ENCODE results near the gene PLA2G7. TPM values are rescaled to one million over a fixed set of nuclear protein-coding genes. Genes with fewer than 3 reads are reported as not detected.

Gene PLA2G7
- total RNA-seq = 1 to 10 TPM; 2.6 to 9.5 (median 5.9) TPM

DNA sequence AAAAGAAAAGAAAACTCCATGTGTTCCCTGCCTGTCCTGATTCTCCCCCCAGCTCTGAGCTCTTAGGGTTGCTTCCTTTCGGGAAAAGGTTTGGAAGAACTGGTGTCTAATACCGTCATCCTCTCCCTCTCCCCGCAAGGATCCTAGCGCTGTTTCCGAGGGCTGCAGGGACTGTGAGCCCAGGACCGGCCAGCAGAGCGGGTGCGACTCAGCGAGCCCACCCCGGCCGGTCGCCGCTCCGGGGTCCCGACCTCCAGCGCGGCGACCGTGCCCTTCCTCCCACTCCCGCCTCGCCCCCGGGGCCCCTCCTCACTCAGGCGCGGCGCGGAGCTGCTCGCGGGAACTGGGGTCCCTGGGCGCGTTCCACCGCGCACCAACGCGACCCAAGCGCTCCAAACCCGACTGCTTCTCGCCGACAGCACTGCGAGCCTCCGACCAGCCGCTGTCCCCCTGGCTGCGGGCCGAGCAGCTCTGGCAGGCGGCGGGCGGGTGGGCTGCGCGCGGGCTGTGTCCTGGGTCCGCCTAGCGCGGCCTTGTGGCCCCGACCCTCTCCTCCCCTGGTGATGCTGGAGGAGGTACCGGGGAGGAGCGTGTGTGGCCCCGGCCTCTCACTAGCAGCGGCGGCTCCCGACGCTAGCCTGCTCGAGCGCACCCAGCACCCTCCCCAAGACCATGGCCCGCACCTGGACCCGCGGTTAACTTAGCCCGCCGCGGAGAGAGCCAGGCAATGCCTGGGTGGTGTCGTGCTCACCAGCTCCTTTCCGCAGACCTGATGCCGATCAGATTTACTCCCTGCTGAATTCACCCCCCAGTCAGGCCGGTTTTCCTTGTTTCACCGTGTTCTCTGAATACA, at the start of gene PLA2G7:
Gene PLA2G7, minus strand, starts transcription at position 509 of the 853 bp plus-strand sequence. CDS start 12,484 bp downstream, outside the sequence.
- peak; percentile 39 to 78 for ATAC-seq (ENCODE audit: low FRiP score in 2 of 2)
- Histone ChIP-seq H3K9me3 (no peaks in the 10 kb centered on the region), H3K27me3 (peaks cover 0 to 18% (median 9%) of the 10 kb centered on the region in 4 donors), H3K27ac (peak within 1 kb of the TSS in 2 of 4 donors; percentile 74 to 79), H3K4me1 (peaks cover 12 to 18% (median 14%) of the 10 kb centered on the region in 4 donors), H3K36me3 (no peaks in the 10 kb centered on the region), H3K4me3 (peak within 1 kb of the TSS; percentile 15 to 62 (median 50))
- TF ChIP-seq POLR2AphosphoS5 (IDR thresholded peaks at IDR 0.05) (peak in 1 of 2 donors; percentile 20), EP300 (IDR thresholded peaks at IDR 0.05) (no peak), POLR2A (IDR thresholded peaks at IDR 0.05) (peak in 1 of 4 donors; percentile 86)
- TF ChIP-seq, protein P1, sequence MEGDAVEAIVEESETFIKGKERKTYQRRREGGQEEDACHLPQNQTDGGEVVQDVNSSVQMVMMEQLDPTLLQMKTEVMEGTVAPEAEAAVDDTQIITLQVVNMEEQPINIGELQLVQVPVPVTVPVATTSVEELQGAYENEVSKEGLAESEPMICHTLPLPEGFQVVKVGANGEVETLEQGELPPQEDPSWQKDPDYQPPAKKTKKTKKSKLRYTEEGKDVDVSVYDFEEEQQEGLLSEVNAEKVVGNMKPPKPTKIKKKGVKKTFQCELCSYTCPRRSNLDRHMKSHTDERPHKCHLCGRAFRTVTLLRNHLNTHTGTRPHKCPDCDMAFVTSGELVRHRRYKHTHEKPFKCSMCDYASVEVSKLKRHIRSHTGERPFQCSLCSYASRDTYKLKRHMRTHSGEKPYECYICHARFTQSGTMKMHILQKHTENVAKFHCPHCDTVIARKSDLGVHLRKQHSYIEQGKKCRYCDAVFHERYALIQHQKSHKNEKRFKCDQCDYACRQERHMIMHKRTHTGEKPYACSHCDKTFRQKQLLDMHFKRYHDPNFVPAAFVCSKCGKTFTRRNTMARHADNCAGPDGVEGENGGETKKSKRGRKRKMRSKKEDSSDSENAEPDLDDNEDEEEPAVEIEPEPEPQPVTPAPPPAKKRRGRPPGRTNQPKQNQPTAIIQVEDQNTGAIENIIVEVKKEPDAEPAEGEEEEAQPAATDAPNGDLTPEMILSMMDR (IDR thresholded peaks at IDR 0.05) = peak in 1 of 6 experiments; percentile 21
- DNase-seq = peak; percentile 26 to 86
- 2% methylated on average over 10 to 29 of the region's 73 CpGs for WGBS, 2 donors

DNA sequence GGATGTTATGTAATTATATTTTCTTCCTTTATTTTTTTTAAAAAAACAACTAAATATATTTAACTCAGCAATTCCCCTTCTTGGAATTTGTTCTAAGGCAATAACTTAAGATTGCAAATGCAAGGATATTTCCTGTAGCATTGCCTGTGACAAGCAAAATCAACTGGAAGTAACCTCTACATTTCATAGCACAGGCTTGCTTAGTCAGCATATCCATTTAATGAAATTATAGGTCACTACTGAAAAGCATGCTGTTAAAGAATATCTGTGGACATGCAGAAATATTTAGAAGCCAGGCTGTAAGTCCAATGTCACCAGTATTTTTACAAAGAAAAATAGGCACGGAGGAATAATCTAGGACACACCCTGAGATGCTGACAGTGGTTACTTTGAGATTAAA, 49.4 kb upstream of the PLA2G7 start:
- DNase-seq = no peak
- WGBS, 2 donors = 85 to 95% methylated on average over 1 of the region's 1 CpG
- Histone ChIP-seq H3K9me3 (no peaks in the 10 kb centered on the region), H3K27me3 (no peaks in the 10 kb centered on the region), H3K36me3 (no peaks in the 10 kb centered on the region), H3K27ac (no peak overlapping the region), H3K4me3 (no peak overlapping the region), H3K4me1 (no peaks in the 10 kb centered on the region)
- TF ChIP-seq POLR2A (IDR thresholded peaks at IDR 0.05) (no peak), POLR2AphosphoS5 (IDR thresholded peaks at IDR 0.05) (no peak), EP300 (IDR thresholded peaks at IDR 0.05) (no peak)
- TF ChIP-seq, protein P1 (IDR thresholded peaks at IDR 0.05) = no peak
- no peak for ATAC-seq (ENCODE audit: low FRiP score in 2 of 2)

DNA sequence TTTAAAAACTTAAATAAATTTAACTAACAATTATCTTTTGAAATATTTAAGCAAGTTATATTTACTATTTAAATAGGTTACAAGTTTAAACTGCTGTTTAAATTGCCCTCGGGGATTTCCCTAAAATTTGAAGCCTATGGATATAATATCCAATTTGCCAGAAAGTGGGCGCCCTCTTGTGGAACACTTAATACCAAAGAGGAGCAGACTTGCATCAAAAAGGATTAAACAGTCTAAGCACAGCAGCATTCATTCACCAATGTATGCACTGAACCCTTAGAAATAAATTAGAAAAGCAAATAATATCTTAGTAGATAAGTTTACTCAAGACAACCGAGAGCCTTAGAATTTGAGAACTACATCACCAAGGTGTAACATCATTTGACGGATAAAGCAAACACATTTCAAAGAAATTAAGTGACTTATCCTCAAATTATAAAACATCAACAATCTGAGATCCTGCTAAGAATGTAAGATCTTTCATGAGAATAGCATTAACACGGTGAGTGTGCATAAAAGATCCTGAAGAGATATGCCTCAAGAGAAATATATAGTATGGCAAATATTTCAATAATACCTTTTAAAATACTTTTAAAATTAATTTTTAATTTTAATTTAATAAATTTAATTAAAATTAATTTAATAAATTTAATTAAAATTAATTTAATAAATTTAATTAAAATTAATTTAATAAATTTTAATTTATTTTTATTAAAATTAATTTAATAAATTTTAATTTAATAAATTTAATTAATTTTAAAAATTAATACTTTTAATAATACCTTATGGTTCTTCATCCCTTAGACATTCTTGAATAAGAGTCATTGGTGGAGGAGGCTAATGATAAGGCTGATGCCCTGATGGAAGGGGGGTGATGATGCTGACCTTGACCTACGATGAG, 46.6 kb upstream of the PLA2G7 start:
- peak in 1 of 2 donors; percentile 68 for DNase-seq
- ATAC-seq (ENCODE audit: low FRiP score in 2 of 2) = no peak

More for the DNA sequence above, 46.6 kb upstream of the PLA2G7 start:
- Histone ChIP-seq H3K27me3 (no peaks in the 10 kb centered on the region), H3K36me3 (no peaks in the 10 kb centered on the region), H3K27ac (no peak overlapping the region), H3K9me3 (no peaks in the 10 kb centered on the region), H3K4me3 (no peak overlapping the region), H3K4me1 (peaks cover 0 to 1% (median 0%) of the 10 kb centered on the region in 4 donors)
- TF ChIP-seq POLR2AphosphoS5 (IDR thresholded peaks at IDR 0.05) (no peak), EP300 (IDR thresholded peaks at IDR 0.05) (no peak), POLR2A (IDR thresholded peaks at IDR 0.05) (no peak)
- TF ChIP-seq, protein P1 (IDR thresholded peaks at IDR 0.05) = peak in 5 of 6 experiments; percentile 38 to 57 (median 52)
- 32 to 33% methylated on average over 6 of the region's 6 CpGs for WGBS, 2 donors

Measured in upper lobe of left lung (tissue), 6 donors.